NCI-H187 (cell line): Measurements from ENCODE around the gene SPTBN5.

Experiments used
- DNase-seq, 2 experiments: peaks; one replicate each; lab custom pipeline; 2025; lab: John Stamatoyannopoulos, UW

Gene SPTBN5

GRCh38 chr15:41804916-41805666 lies 88.8 kb downstream of the SPTBN5 start:
- no peak for DNase-seq

- no peak for DNase-seq
Measured at GRCh38 chr15:41804361-41804760, 89.5 kb downstream of the SPTBN5 start.

GRCh38 chr15:41801850-41802455 lies 91.9 kb downstream of the SPTBN5 start:
- no peak for DNase-seq

GRCh38 chr15:41801185-41801584 lies 92.7 kb downstream of the SPTBN5 start:
- no peak for DNase-seq

GRCh38 chr15:41799488-41799805 lies 94.4 kb downstream of the SPTBN5 start:
- no peak for DNase-seq

GRCh38 chr15:41798607-41799487 lies 95.0 kb downstream of the SPTBN5 start:
- no peak for DNase-seq
